Neural cell (in vitro differentiated cells): ENCODE data around the gene TP53AIP1. TPM values are rescaled to one million over a fixed set of nuclear protein-coding genes. Genes with fewer than 3 reads are reported as not detected.

Source experiments
- H2AFZ ChIP-seq: fragments of 200-600, 300-800 bp; sonication (generic), shearing (Covaris generic); 2 replicates; pipeline ENCODE4 v1.6.0; 2014; ENCODE audit warnings: low read depth, mild to moderate bottlenecking, antibody characterized with exemption, low read length, moderate library complexity
- H3F3A ChIP-seq: fragments of 200-600 bp; shearing (Covaris generic); 2 replicates; pipeline ENCODE4 v1.6.1; 2016; ENCODE audit warnings: mild to moderate bottlenecking, moderate library complexity, mixed read lengths, antibody characterized with exemption, low read length; ENCODE audit not compliant: insufficient read depth, poor library complexity, severe bottlenecking
- H3K27ac ChIP-seq: fragments of 200-600, 300-800 bp; sonication (generic), shearing (Covaris generic); 2 replicates; pipeline ENCODE4 v1.5.1; 2014; ENCODE audit warnings: mild to moderate bottlenecking, low read length, moderate library complexity
- H3K27me3 ChIP-seq: fragments of 300-800, 200-600 bp; sonication (generic), shearing (Covaris generic); 2 replicates; pipeline ENCODE4 v1.6.0; 2014; ENCODE audit warnings: mild to moderate bottlenecking, low read depth, low read length, moderate library complexity; ENCODE audit not compliant: insufficient read depth
- H3K36me3 ChIP-seq: fragments of 300-800, 200-600 bp; sonication (generic), shearing (Covaris generic); 2 replicates; pipeline ENCODE4 v1.5.1; 2014; ENCODE audit warnings: mild to moderate bottlenecking, antibody characterized with exemption, low read length, moderate library complexity; ENCODE audit not compliant: insufficient read depth
- H3K4me2 ChIP-seq: fragments of 300-800, 200-600 bp; sonication (generic), shearing (Covaris generic); 2 replicates; pipeline ENCODE4 v1.6.0; 2014; ENCODE audit warnings: mild to moderate bottlenecking, low read length
- H3K4me3 ChIP-seq: fragments of 300-800, 200-600 bp; sonication (generic), shearing (Covaris generic); 2 replicates; pipeline ENCODE4 v1.5.1; 2014; ENCODE audit warnings: mild to moderate bottlenecking, low read length, moderate library complexity
- H3K79me2 ChIP-seq: fragments of 200-600 bp; shearing (Covaris generic); replicated peaks from 2 replicates; pipeline ENCODE4 v1.6.0; 2014; ENCODE audit warnings: mild to moderate bottlenecking, low read length, moderate library complexity; ENCODE audit not compliant: insufficient read depth
- H3K9ac ChIP-seq: fragments of 300-800, 200-600 bp; sonication (generic), shearing (Covaris generic); 2 replicates; pipeline ENCODE4 v1.6.1; 2016; ENCODE audit warnings: mild to moderate bottlenecking, low read length, mixed read lengths
- H3K9me2 ChIP-seq: fragments of 200-600 bp; shearing (Covaris generic); 2 replicates; pipeline ENCODE4 v1.6.1; 2016; ENCODE audit warnings: mild to moderate bottlenecking, low read length, mixed read lengths; ENCODE audit not compliant: insufficient read depth
- H3K9me3 ChIP-seq: fragments of 200-600, 300-800 bp; sonication (generic), shearing (Covaris generic); 2 replicates; pipeline ENCODE4 v1.6.1; 2016; ENCODE audit warnings: mild to moderate bottlenecking, mixed run types, low read length, moderate library complexity, mixed read lengths
- H4K20me1 ChIP-seq: fragments of 200-600 bp; shearing (Covaris generic); 2 replicates; pipeline ENCODE4 v1.6.1; 2016; ENCODE audit warnings: mild to moderate bottlenecking, mixed run types; ENCODE audit not compliant: insufficient read depth
- EP300 ChIP-seq: fragments of 450-650 bp; conservative IDR thresholded peaks from 2 replicates; pipeline ENCODE4 v1.6.1; 2014; ENCODE audit warnings: antibody characterized with exemption, mild to moderate bottlenecking, moderate library complexity; ENCODE audit not compliant: poor library complexity, severe bottlenecking
- EZH2 ChIP-seq: fragments of 200-600, 300-800 bp; shearing (Covaris generic), sonication (generic); IDR thresholded peaks from 2 replicates; pipeline ENCODE4 v1.6.1; 2014; ENCODE audit warnings: antibody characterized with exemption, low read length, borderline replicate concordance, mild to moderate bottlenecking; ENCODE audit not compliant: insufficient read depth, poor library complexity, severe bottlenecking
- MXI1 ChIP-seq: fragments of 450-650 bp; conservative IDR thresholded peaks from 2 replicates; pipeline ENCODE4 v1.6.1; 2014; ENCODE audit warnings: antibody characterized with exemption, mild to moderate bottlenecking; ENCODE audit not compliant: poor library complexity, severe bottlenecking
- POLR2AphosphoS5 ChIP-seq: IDR thresholded peaks from 2 replicates; pipeline ENCODE4 v1.6.1; 2012
- RAD21 ChIP-seq: fragments of 450-650 bp; conservative IDR thresholded peaks from 2 replicates; pipeline ENCODE4 v1.6.1; 2014; ENCODE audit warnings: antibody characterized with exemption, mild to moderate bottlenecking, moderate library complexity
- REST ChIP-seq: IDR thresholded peaks from 2 replicates; pipeline ENCODE4 v1.6.1; 2012; ENCODE audit warnings: borderline replicate concordance
- SMC3 ChIP-seq: fragments of 450-650 bp; conservative IDR thresholded peaks from 2 replicates; pipeline ENCODE4 v1.6.1; 2014; ENCODE audit warnings: antibody characterized with exemption, mild to moderate bottlenecking, moderate library complexity; ENCODE audit not compliant: poor library complexity
- TAF1 ChIP-seq: IDR thresholded peaks from 2 replicates; pipeline ENCODE4 v1.6.1; 2012; ENCODE audit warnings: low read depth
- polyA plus RNA-seq: library from polyadenylated mRNA; depleted of rRNA; stranded (reverse); fragments of >200 nt; gene quantifications from 2 replicates; pipeline ENCODE4 v1.2.3, GENCODE V29; 2014
- TF ChIP-seq, protein P1 (sequence below): fragments of 450-650 bp; IDR thresholded peaks from 2 replicates; pipeline ENCODE4 v1.5.1; 2014; ENCODE audit warnings: antibody characterized with exemption, mild to moderate bottlenecking, moderate library complexity; ENCODE audit not compliant: poor library complexity, severe bottlenecking

TP53AIP1 gene
- polyA plus RNA-seq, 1 donor from 2014 or later = 0.68 TPM

DNA sequence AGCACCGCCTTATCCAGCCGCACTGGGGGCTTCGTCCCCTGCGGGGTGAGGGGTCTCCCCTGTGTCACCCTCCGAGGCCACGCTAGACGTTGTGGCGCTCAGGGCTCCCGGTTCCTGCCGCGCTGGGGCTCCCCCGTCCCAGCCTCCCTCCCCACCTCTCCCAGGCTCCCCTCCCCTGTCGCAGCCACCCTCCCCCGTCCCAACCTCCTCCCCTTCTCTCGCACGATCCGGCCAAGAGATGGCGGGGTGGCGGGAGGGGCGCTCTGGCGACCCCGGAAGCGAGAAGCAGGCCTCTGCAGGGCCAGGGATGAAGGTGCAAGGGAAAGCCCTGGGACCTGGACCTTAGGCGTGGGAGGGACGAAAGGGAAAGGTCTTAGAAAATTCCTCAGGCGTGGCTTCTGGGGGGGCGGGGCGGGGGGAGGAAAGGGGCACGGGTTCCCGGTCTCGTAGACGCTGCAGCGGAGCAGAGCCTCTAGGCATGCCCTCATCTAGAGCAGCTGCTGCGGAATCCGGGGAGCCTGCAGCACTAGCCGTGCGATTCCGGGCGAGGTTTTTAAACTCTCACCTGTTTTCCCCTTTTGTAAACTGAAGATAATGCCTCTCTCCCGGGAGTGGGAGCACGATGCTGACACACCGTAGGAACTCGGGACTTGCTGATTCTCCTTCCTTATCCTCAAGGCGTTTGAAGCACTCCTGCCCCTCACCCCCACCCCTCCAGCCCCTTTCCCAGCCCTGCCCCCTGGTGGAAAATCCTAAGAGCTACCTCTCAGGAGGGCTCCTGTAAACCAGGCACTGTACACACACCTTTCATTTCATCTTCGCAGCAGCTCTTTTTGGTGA, 37.1 kb downstream of the TP53AIP1 start:
- peaks cover 68% of the 10 kb centered on the region for H3K27me3 ChIP-seq
- no peak overlapping the region for H2AFZ ChIP-seq
- H3K9me2 ChIP-seq = no peaks in the 10 kb centered on the region
- no peak for TF ChIP-seq EP300
- TF ChIP-seq POLR2AphosphoS5 = no peak
- no peak for TF ChIP-seq EZH2
- no peak for TF ChIP-seq MXI1
- TF ChIP-seq RAD21 = no peak
- TF ChIP-seq TAF1 = no peak
- no peak for TF ChIP-seq REST
- TF ChIP-seq, protein P1, sequence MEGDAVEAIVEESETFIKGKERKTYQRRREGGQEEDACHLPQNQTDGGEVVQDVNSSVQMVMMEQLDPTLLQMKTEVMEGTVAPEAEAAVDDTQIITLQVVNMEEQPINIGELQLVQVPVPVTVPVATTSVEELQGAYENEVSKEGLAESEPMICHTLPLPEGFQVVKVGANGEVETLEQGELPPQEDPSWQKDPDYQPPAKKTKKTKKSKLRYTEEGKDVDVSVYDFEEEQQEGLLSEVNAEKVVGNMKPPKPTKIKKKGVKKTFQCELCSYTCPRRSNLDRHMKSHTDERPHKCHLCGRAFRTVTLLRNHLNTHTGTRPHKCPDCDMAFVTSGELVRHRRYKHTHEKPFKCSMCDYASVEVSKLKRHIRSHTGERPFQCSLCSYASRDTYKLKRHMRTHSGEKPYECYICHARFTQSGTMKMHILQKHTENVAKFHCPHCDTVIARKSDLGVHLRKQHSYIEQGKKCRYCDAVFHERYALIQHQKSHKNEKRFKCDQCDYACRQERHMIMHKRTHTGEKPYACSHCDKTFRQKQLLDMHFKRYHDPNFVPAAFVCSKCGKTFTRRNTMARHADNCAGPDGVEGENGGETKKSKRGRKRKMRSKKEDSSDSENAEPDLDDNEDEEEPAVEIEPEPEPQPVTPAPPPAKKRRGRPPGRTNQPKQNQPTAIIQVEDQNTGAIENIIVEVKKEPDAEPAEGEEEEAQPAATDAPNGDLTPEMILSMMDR = no peak
- no peak for TF ChIP-seq SMC3
- no peak overlapping the region for H3K4me2 ChIP-seq
- H3K79me2 ChIP-seq = no peaks in the 10 kb centered on the region
- H3K9ac ChIP-seq = peak overlapping the region; percentile 11
- peak overlapping the region; percentile 54 for H3K4me3 ChIP-seq
- no peak overlapping the region for H3K27ac ChIP-seq
- H3F3A ChIP-seq = no peaks in the 10 kb centered on the region
- no peaks in the 10 kb centered on the region for H3K9me3 ChIP-seq
- H3K36me3 ChIP-seq = no peaks in the 10 kb centered on the region
- H4K20me1 ChIP-seq = no peaks in the 10 kb centered on the region

DNA sequence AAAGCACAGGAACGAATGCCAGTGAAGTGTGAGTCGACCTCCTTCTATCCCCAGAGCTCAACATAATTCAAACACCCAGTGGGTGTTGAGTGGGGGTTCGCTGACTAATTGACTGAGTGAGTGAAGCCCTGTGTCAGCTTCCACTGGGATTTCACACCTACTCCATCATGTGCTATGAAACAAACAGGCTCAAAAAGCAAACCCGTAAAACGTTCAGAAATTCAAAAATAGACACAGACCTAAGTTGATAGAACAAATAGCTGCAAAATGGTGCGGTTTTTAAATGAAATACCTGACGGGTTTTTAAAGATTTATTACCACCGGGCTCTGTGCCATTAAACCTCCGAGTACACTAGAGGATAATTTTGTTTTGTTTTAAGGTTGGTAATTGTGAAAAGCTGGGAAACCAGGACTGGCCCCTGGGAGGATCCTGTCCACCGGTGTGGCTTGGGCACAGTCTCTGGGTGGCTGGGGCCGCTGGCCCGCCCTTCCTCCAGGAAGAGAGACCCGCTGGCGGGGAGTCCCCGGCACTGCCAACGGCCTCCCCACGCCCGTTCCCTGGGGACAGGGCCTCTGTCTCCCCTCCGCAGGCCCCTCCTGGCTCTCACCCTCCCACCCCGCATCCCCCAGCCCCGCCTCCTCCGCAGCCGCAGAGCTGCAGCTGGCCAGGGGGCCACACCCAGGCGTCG, 37.9 kb downstream of the TP53AIP1 start:
- Histone ChIP-seq H3K79me2 (no peaks in the 10 kb centered on the region), H2AFZ (no peak overlapping the region), H3F3A (no peaks in the 10 kb centered on the region), H3K4me2 (no peak overlapping the region), H4K20me1 (no peaks in the 10 kb centered on the region), H3K36me3 (no peaks in the 10 kb centered on the region), H3K9me3 (no peaks in the 10 kb centered on the region), H3K9ac (peak overlapping the region; percentile 11), H3K27ac (no peak overlapping the region), H3K9me2 (no peaks in the 10 kb centered on the region), H3K27me3 (peaks cover 74% of the 10 kb centered on the region), H3K4me3 (peak overlapping the region; percentile 54)
- TF ChIP-seq MXI1 (no peak), RAD21 (no peak), EZH2 (no peak), EP300 (no peak), POLR2AphosphoS5 (no peak), REST (no peak), TAF1 (no peak), SMC3 (no peak)
- TF ChIP-seq, protein P1 = no peak
